Endothelial cell of umbilical vein (primary cell): ENCODE results near the gene CCR8.

Source experiments
- CTCF ChIP-seq, 2 donors: IDR thresholded peaks; 1 replicate in 1 of 2; 2 replicates in 1 of 2; pipeline ENCODE4 v1.5.1; 2011; ENCODE audit warnings: low read length in 2 of 2, mild to moderate bottlenecking in 2 of 2, moderate library complexity in 2 of 2, control low read depth in 1 of 2, inconsistent platforms in 1 of 2, low read depth in 1 of 2; ENCODE audit not compliant: insufficient read depth in 1 of 2; ENCODE audit errors: extremely low read depth in 1 of 2
- EZH2 ChIP-seq: IDR thresholded peaks from 2 replicates; pipeline ENCODE4 v1.6.1; 2012; ENCODE audit warnings: borderline replicate concordance, low read depth, mild to moderate bottlenecking, moderate library complexity, low read length, inconsistent platforms; ENCODE audit not compliant: severe bottlenecking
- FOS ChIP-seq: IDR thresholded peaks from 2 replicates; pipeline ENCODE4 v1.6.1; 2011; ENCODE audit warnings: mild to moderate bottlenecking, low read length, moderate library complexity, borderline replicate concordance; ENCODE audit not compliant: insufficient read depth
- GATA2 ChIP-seq: IDR thresholded peaks from 2 replicates; pipeline ENCODE4 v1.7.0; 2011; ENCODE audit warnings: low read depth, mild to moderate bottlenecking, moderate library complexity, mixed read lengths, low read length; ENCODE audit not compliant: insufficient read length, insufficient read depth
- JUN ChIP-seq: IDR thresholded peaks from 2 replicates; pipeline ENCODE4 v1.6.1; 2011; ENCODE audit warnings: borderline replicate concordance, low read depth; ENCODE audit not compliant: insufficient read length, insufficient read depth
- MAX ChIP-seq: IDR thresholded peaks from 2 replicates; pipeline ENCODE4 v1.6.1; 2011; ENCODE audit not compliant: insufficient read depth, insufficient read length
- MYC ChIP-seq: IDR thresholded peaks from one replicate; pipeline ENCODE4 v1.6.1; 2011; ENCODE audit warnings: mild to moderate bottlenecking, low read depth, low read length
- POLR2A ChIP-seq: IDR thresholded peaks from 2 replicates; pipeline ENCODE4 v1.6.1; 2012; ENCODE audit warnings: low read depth, mild to moderate bottlenecking, control low read depth, low read length
- POLR2AphosphoS5 ChIP-seq: IDR thresholded peaks from 2 replicates; pipeline ENCODE4 v1.6.1; 2012; ENCODE audit warnings: low read depth, mild to moderate bottlenecking, control low read depth, low read length, moderate library complexity; ENCODE audit not compliant: insufficient read depth

GRCh38 chr3:39325236-39325635, 4.3 kb upstream of the CCR8 start:
- TF ChIP-seq JUN = no peak
- no peak for TF ChIP-seq EZH2
- no peak for TF ChIP-seq CTCF (IDR thresholded peaks at IDR 0.05; ENCODE audit: extremely low read depth in 1 of 2, insufficient read depth in 1 of 2, low read depth in 1 of 2, low read length in 2 of 2)
- no peak for TF ChIP-seq GATA2
- no peak for TF ChIP-seq FOS
- no peak for TF ChIP-seq POLR2A
- TF ChIP-seq MAX = no peak
- no peak for TF ChIP-seq POLR2AphosphoS5
- TF ChIP-seq MYC = no peak
